Ectodermal cell (in vitro differentiated cells): ENCODE data around the gene TMEM185A.
"Not testable (repeated sequence)": the region's sequence is repeated elsewhere in the genome, so short reads cannot be mapped to it uniquely, and the experiment has no call there.

Experiments
- H3K27ac ChIP-seq: 2 replicates; pipeline ENCODE4 v1.7.0; 2013; ENCODE audit warnings: mild to moderate bottlenecking, low read depth, low read length; ENCODE audit not compliant: insufficient read depth, poor library complexity, severe bottlenecking
- H3K27me3 ChIP-seq: 2 replicates; pipeline ENCODE4 v1.7.0; 2013; ENCODE audit warnings: mild to moderate bottlenecking, low read length; ENCODE audit not compliant: insufficient read depth, control insufficient read depth, poor library complexity, severe bottlenecking
- H3K36me3 ChIP-seq: one replicate; pipeline ENCODE4 v1.7.0; 2013; ENCODE audit warnings: low read length; ENCODE audit not compliant: control insufficient read depth, insufficient read depth
- H3K4me1 ChIP-seq: one replicate; pipeline ENCODE4 v1.7.0; 2013; ENCODE audit warnings: low read length; ENCODE audit not compliant: control insufficient read depth, insufficient read depth
- H3K4me3 ChIP-seq: 2 replicates; pipeline ENCODE4 v1.7.0; 2013; ENCODE audit warnings: low read depth, low read length, control low read depth; ENCODE audit not compliant: insufficient read depth
- H3K9me3 ChIP-seq: 2 replicates; pipeline ENCODE4 v1.7.0; 2013; ENCODE audit warnings: mild to moderate bottlenecking, low read length, moderate library complexity; ENCODE audit not compliant: control insufficient read depth
- WGBS, 2 experiments: methylation state at CpG; one replicate each; pipeline ENCODE4 v1.1.7; 2013; ENCODE audit warnings: missing lambda C conversion rate in 2 of 2; 5-methylcytosine and 5-hydroxymethylcytosine counted together

The TMEM185A gene

DNA sequence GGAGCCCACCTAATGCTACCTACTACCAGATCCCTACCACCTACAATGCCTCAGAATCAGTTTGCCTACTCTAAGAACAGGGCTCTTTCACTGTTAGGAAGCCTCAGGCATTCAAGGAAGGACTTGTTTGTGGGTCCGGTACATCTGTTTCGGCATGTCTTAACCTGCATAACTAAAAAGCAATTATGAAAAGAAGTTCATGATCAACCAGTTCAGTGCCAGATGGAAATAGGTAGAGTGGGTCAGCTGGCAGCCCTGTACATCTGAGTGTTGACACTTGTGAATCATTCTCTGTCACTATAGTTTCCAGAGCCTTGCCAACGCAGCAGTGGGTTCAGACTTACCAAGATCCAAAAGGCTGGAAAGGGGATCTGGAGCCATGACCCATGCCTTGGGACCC is 3.3 kb downstream of the TMEM185A start:
- H3K27me3 ChIP-seq, result peaks cover 16% of the 10 kb centered on the region
- no peaks in the 10 kb centered on the region for H3K9me3 ChIP-seq
- no peaks in the 10 kb centered on the region for H3K36me3 ChIP-seq
- no peaks in the 10 kb centered on the region for H3K4me1 ChIP-seq
- H3K27ac ChIP-seq, result no peak overlapping the region
- whole genome bisulfite sequencing, 2 experiments, result 96 to 98% methylated on average over 3 of the region's 3 CpGs
- no peak overlapping the region for H3K4me3 ChIP-seq

DNA sequence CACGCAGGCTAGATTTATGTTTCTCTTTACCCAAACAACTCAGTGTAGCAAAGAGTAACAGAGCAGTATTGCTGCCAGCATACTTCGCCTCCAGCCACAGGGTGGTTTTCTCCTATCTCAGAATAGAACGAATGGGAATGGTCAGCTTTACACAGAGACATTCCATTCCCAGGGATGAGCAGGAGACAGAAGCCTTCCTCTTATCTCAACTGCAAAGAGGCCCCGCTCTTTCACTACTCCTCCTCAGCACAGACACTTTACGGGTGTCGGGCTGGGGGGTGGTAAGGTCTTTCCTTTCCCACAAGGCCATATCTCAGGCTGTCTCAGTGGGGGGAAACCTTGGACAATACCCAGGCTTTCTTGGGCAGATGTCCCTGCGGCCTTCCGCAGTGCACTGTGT is 4.8 kb downstream of the TMEM185A start:
- not testable (repeated sequence) for H3K4me3 ChIP-seq, H3K36me3 ChIP-seq, H3K27ac ChIP-seq, H3K4me1 ChIP-seq, H3K9me3 ChIP-seq, H3K27me3 ChIP-seq
- WGBS, 2 experiments, result 54 to 70% methylated on average over 3 to 8 of the region's 8 CpGs

DNA sequence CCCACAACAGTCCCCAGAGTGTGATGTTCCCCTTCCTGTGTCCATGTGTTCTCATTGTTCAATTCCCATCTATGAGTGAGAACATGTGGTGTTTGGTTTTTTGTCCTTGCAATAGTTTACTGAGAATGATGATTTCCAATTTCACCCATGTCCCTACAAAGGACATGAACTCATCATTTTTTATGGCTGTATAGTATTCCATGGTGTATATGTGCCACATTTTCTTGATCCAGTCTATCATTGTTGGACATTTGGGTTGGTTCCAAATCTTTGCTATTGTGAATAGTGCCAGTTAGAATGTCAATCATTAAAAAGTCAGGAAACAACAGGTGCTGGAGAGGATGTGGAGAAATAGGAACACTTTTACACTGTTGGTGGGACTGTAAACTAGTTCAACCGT is 11.9 kb downstream of the TMEM185A start:
- H3K36me3 ChIP-seq, H3K27me3 ChIP-seq, H3K27ac ChIP-seq, H3K4me1 ChIP-seq, H3K9me3 ChIP-seq, H3K4me3 ChIP-seq: not testable (repeated sequence)
- WGBS, 2 experiments, result no CpG with 5 or more reads among the region's 1 CpG

DNA sequence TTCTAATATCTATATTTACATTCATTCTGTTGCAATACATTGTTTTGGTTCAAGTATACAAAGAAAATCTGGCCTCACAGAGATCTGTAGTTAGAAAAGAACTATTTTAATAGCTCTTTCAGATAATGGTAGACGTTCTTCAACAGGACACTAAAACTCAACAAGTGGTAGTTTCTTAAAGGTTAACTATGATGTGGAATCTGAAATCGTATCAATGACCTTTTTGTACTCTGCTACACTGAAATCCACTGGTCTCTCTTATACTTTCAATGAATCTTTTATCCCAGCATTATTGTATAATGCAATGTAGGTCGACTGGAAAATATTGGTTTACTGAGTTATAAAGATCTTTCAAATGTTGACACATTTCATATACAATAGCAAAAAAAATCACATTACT is 12.7 kb downstream of the TMEM185A start:
- Histone ChIP-seq H3K4me3 (no peak overlapping the region), H3K27me3 (no peaks in the 10 kb centered on the region), H3K9me3 (no peaks in the 10 kb centered on the region), H3K4me1 (no peaks in the 10 kb centered on the region), H3K27ac (no peak overlapping the region), H3K36me3 (no peaks in the 10 kb centered on the region)
- 91% methylated on average over 1 of the region's 3 CpGs; no CpG with 5 or more reads in 1 of the 2 experiments for WGBS, 2 experiments

DNA sequence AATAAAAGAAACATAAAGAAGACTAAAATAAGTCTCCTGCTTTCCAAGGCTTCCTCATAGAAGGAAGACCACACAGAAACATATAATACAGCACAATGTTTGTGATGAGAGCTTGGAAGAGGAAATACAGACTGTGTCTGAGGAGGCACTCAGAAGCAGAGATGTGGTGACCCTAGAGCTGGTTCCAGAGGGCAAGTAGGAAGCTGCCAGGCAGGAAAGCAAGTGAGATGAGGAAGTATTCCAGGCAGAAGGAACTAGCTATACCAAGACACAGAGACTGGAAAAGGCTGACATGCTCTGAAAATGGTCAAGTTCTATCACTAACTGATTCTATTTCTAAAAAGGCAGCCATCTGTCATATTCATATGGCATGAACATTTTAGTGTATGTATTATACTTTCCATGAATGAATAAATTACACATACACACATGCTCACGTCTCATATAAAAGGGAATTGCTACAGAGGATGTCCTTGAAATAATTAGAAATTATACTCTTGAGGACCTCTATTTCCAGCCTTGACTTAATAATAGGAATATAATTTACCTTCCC is 19.9 kb downstream of the TMEM185A start:
- Histone ChIP-seq H3K9me3 (no peaks in the 10 kb centered on the region), H3K27me3 (no peaks in the 10 kb centered on the region), H3K27ac (no peak overlapping the region), H3K36me3 (no peaks in the 10 kb centered on the region), H3K4me1 (no peaks in the 10 kb centered on the region), H3K4me3 (no peak overlapping the region)
- WGBS, 2 experiments, result no CpG with 5 or more reads among the region's 1 CpG

DNA sequence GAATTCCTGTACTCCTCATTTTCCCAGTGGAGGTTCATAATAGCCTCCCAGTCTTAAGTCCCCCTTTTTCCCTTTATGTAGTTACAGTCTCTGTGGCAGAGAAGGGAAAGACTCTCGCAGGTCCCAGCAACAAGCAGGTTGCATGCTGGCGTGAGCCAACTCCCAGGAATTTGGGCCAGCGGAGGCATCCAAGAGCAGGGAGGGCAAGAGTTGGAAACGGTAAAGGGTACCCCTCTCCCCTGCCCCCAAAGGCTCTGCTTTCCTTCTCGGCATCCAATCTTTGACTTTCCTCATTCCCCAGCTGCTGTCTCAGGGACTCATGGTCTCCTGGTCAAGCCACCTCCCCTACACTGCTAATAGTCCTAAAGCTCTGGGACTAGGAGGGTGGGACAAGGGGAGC is 21.1 kb downstream of the TMEM185A start:
- Histone ChIP-seq H3K4me3 (no peak overlapping the region), H3K9me3 (no peaks in the 10 kb centered on the region), H3K4me1 (no peaks in the 10 kb centered on the region), H3K27me3 (no peaks in the 10 kb centered on the region), H3K36me3 (no peaks in the 10 kb centered on the region), H3K27ac (no peak overlapping the region)
- WGBS, 2 experiments, result 74 to 82% methylated on average over 4 to 5 of the region's 5 CpGs

DNA sequence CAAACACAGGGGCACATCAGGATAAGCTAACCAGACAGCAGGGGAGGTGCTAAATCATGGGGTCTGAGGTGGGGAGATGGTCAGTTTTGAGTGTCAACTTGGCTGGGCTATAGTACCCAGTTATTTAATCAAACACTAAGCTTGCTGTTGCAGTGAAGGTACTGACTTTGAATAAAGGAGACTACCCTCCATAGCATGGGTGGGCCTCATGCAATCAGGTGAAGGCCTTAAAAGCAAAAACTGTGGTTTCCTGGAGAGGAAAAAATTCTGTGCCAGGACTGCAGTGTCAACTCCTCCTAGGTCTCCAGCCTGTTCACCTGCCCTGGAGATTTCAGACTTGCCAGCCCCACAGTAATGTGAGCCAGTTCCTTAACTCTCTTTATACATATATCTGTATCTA is 23.9 kb downstream of the TMEM185A start:
- H3K27ac ChIP-seq, result no peak overlapping the region
- H3K4me3 ChIP-seq, result no peak overlapping the region
- H3K4me1 ChIP-seq, result no peaks in the 10 kb centered on the region
- H3K36me3 ChIP-seq, result no peaks in the 10 kb centered on the region
- no peaks in the 10 kb centered on the region for H3K9me3 ChIP-seq
- H3K27me3 ChIP-seq, result no peaks in the 10 kb centered on the region

DNA sequence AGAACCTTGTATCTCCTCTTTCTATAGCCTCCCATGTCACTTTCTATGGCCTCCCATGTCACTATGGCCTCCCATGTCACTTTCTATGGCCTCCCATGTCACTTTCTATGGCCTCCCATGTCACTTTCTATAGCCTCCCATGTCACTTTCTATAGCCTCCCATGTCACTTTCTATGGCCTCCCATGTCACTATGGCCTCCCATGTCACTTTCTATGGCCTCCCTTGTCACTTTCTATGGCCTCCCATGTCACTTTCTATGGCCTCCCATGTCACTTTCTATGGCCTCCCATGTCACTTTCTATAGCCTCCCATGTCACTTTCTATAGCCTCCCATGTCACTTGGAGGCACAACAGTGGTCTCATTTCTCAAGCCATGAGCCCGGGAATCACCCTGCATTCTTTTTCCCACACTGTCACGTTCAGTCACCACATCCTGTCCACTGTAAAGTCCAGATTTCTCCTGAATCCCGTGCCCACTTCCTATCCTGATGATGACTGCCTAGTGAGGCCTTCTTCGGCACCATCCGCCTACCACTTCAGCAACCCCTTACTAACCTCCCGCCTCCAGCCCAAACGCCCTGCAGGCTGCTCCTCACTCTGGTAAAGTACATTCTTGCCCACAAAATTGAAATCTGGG is 26.2 kb downstream of the TMEM185A start:
- WGBS, 2 experiments, result 94 to 96% methylated on average over 5 to 7 of the region's 7 CpGs
- H3K36me3 ChIP-seq, H3K27me3 ChIP-seq, H3K9me3 ChIP-seq, H3K27ac ChIP-seq, H3K4me3 ChIP-seq, H3K4me1 ChIP-seq: not testable (repeated sequence)

DNA sequence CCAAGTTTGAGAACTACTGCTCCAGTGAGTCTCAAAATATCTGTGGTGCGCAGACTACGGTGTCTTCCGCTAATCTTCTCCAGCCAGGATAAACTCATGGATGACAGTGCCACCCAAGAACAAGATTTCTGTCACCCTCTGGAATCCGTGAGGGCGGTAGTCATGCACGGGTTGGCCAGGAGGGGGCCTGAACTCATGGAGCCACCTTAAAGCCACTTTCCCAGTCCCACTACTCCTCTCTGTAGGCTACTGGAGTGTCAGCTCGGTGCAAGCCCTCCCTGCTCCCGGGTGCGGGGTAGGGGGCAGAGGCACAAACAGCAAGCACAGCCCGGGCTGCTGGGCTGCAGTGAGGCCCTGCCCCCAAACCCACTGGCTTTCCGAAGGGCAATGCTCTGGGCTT is 33.0 kb downstream of the TMEM185A start:
- not testable (repeated sequence) for H3K27me3 ChIP-seq, H3K4me3 ChIP-seq, H3K4me1 ChIP-seq, H3K27ac ChIP-seq, H3K36me3 ChIP-seq, H3K9me3 ChIP-seq
- WGBS, 2 experiments, result 40 to 42% methylated on average over 2 to 3 of the region's 11 CpGs

DNA sequence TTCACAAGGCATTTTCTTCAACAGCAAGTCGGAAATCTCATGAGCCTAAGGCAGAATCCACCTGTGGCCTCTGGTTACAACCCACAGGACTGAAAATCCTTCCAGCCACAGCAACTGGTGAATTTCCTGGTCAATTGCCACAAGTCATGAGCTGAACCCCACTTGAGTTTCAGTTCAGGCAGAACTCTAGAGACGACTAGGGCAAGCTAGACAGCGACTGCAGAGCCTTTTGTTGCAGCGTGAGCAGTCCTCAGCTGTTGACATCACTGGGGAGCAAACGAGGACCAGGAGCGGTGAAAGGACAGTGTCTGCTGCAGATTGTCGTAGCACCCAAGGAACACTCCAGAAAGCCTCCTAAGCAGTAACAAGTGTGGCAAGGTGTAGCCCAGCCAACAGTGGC is 35.6 kb downstream of the TMEM185A start:
- WGBS, 2 experiments, result no CpG with 5 or more reads among the region's 7 CpGs
- not testable (repeated sequence) for H3K4me3 ChIP-seq, H3K4me1 ChIP-seq, H3K27ac ChIP-seq, H3K9me3 ChIP-seq, H3K36me3 ChIP-seq, H3K27me3 ChIP-seq

DNA sequence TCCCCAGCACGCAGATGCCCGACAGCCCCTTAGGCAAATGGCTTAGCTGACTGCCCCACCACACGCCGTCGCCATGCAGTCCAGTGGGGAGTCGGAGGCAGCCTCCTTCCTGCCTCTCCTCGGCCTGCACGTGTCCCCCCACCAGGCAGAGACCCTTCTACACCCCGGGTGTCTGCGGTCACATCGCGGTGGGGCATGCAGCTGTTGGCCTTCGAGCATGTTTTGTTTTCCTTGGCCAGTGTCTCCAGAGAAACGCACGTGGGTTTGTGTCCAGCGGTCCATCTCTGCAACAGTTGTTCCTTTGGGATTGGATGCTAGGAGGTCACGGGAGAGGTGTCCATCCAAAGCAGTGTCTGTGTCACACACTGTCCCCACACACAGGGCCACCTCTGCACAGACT is 36.4 kb downstream of the TMEM185A start, which contains the start of gene HSFX2:
Gene HSFX2, minus strand, starts transcription at position 101 of the 400 bp plus-strand sequence. CDS start 614 bp downstream, outside the sequence.
- not testable (repeated sequence) for H3K27me3 ChIP-seq, H3K4me1 ChIP-seq, H3K9me3 ChIP-seq, H3K27ac ChIP-seq, H3K4me3 ChIP-seq, H3K36me3 ChIP-seq
- WGBS, 2 experiments, result no CpG with 5 or more reads among the region's 17 CpGs
